DOHH2 (cell line): ENCODE results near the gene EFNA5.

ENCODE experiments used
- EZH2phosphoT487 ChIP-seq: fragments of 200-600 bp; sonication (generic); IDR thresholded peaks from 2 replicates; pipeline ENCODE4 v1.6.1; 2017; ENCODE audit warnings: borderline replicate concordance, mild to moderate bottlenecking, antibody characterized with exemption, low read length, moderate library complexity, mixed read lengths
- TF ChIP-seq, protein P1 (sequence below): fragments of 200-600 bp; sonication (generic); IDR thresholded peaks from one replicate; pipeline ENCODE4 v1.5.1; 2014; ENCODE audit warnings: antibody characterized with exemption, mild to moderate bottlenecking, low read depth, low read length; ENCODE audit not compliant: poor library complexity, severe bottlenecking

DNA sequence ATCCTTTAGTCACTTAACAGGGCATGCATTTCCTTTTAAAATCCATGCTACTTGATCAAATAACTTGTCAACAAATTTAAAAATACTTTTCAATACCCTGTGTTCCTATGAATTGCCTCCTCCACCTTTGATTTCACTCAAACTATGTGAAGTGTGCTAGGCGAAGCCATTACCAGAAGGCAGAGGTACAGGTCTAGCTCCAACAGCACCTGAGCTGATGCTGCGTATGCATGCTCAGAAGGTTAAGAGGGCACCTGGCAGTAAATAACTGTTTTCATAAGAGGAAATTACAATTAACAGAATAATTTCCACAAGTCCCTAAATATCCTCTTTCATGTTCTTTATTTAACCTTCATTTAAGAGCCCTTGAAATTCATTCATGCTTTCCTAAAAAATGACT lies 251.8 kb downstream of the EFNA5 start:
- TF ChIP-seq, protein P1, sequence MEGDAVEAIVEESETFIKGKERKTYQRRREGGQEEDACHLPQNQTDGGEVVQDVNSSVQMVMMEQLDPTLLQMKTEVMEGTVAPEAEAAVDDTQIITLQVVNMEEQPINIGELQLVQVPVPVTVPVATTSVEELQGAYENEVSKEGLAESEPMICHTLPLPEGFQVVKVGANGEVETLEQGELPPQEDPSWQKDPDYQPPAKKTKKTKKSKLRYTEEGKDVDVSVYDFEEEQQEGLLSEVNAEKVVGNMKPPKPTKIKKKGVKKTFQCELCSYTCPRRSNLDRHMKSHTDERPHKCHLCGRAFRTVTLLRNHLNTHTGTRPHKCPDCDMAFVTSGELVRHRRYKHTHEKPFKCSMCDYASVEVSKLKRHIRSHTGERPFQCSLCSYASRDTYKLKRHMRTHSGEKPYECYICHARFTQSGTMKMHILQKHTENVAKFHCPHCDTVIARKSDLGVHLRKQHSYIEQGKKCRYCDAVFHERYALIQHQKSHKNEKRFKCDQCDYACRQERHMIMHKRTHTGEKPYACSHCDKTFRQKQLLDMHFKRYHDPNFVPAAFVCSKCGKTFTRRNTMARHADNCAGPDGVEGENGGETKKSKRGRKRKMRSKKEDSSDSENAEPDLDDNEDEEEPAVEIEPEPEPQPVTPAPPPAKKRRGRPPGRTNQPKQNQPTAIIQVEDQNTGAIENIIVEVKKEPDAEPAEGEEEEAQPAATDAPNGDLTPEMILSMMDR = no peak
- TF ChIP-seq EZH2phosphoT487 = no peak
